ENCODE measurements around the gene CAMK1D.

DNA sequence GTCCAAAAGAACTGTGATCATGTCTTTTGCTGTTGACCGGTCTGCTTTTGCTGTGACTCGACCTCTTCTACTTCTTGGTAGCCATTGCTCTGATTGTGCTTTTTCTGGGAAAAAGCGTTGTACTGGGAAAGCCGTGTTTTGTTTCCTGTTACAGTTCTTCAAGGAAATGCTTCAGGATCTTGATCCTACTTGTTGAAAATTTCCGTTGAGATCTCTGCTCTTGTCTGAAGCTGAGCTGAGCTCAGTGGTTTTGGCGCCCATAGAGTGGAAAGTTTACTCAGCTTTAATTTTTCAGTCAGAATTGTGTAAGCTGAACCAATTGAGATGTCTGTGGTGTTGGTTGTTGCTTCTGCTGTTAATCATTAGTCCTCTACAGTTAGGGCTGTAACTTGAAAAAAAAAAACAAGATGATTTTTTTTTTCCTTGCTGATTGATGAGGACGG is 349.9 kb downstream of the CAMK1D start:
- no peak for TF ChIP-seq POLR2A (IDR thresholded peaks at IDR 0.05)
- TF ChIP-seq, protein P1, sequence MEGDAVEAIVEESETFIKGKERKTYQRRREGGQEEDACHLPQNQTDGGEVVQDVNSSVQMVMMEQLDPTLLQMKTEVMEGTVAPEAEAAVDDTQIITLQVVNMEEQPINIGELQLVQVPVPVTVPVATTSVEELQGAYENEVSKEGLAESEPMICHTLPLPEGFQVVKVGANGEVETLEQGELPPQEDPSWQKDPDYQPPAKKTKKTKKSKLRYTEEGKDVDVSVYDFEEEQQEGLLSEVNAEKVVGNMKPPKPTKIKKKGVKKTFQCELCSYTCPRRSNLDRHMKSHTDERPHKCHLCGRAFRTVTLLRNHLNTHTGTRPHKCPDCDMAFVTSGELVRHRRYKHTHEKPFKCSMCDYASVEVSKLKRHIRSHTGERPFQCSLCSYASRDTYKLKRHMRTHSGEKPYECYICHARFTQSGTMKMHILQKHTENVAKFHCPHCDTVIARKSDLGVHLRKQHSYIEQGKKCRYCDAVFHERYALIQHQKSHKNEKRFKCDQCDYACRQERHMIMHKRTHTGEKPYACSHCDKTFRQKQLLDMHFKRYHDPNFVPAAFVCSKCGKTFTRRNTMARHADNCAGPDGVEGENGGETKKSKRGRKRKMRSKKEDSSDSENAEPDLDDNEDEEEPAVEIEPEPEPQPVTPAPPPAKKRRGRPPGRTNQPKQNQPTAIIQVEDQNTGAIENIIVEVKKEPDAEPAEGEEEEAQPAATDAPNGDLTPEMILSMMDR (IDR thresholded peaks at IDR 0.05): no peak
